A172 (cell line): ENCODE data around the gene MAPK1IP1L. TPM values are rescaled to one million over a fixed set of nuclear protein-coding genes. Genes with fewer than 3 reads are reported as not detected.
"Not testable (repeated sequence)": the region's sequence is repeated elsewhere in the genome, so short reads cannot be mapped to it uniquely, and the experiment has no call there.

ENCODE experiments used
- DNase-seq: peaks from one replicate; pipeline ENCODE4 v3.0.0-alpha.2; 2015; ENCODE audit warnings: low spot score
- total RNA-seq: library from RNA; depleted of rRNA; stranded (reverse); fragments of >200 nt; shearing (Covaris generic); gene quantifications from 2 replicates; pipeline ENCODE4 v1.2.3, GENCODE V29; 2014; rRNA removed

MAPK1IP1L gene
- total RNA-seq, result 40.1 and 44.2 TPM in 2 replicates

DNA sequence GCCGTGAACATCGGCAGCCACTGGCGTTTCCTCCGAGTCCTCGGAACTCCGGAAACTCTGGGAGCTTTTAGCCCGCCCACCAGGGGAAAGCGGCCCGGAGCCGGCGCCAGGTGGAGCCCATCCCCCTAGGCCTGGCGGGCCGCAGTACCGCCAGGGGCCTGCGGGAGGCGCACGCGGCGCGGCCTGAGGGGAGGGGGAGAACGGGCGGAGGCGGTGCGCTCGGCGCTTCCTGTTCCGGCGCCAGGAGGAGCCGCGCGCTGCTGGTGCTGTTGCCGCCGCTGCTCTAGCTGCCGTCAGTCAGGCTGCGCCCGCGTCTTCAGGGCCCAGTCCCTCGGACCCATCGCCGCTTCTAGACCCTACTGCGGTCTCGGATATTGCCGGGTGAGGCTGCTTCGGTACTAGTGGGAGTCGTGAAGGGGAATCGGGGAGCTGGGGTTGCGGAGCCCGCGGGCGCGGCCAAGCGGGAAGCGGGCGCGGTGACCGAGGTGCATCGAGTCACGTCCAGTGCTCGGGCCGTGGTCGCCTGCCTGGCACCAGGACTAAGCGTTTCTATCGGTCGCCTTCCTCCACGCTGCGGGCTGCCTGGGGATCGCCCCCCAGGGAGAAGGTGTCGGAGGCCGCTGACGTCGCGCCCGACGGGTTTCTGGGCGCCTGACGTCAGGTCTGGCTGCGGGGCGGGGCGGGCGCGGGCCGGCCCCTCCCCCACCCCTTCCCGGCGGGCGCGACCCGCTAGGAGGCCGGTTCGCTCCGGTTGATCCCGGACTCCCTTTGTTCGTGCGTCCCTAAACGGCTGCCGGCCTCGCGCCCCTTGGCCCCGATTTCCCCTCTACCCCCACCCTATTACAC, at the start of gene MAPK1IP1L:
TSS of gene MAPK1IP1L (plus strand) at position 225 of the 846 bp plus-strand sequence. CDS start 10,037 bp downstream, outside the sequence.
- DNase-seq, result peak; percentile 72

DNA sequence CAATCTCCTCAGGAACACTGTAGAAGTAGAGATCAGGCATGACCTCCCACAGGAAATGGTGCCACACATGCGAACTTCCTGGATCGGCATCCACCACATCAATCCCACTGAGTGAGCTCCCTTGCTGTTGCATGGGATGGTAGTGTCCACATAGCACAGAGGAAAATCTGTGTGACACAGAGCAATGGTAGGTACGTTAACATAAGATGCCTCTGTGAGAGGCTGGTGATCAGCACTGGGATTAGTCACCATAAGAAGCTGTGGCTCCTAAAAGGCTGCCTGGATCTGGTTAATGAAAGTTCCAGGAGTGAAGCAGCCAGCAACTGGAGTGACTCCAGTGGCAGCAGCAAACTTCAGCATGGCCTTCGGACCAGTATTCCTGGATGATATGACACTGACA, 46.4 kb upstream of the MAPK1IP1L start:
- DNase-seq, result no peak

DNA sequence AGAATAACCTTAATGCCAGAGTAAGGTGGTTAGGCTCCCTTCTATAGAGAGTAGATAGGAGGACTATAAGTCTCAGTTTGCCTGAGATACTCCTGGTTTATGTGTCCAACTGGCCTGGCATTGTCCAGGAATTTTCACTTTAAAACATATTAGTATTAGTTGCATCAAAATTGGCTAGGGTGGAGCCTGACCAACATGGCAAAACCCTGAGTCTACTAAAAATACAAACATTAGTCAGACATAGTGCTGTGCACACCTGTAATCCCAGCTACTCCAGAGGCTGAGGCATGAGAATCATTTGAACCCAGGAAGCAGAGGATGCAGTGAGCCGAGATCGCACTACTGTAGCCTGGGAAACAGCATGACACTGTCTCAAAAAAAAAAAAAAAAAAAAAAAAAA, 36.4 kb upstream of the MAPK1IP1L start:
- DNase-seq, result no peak

DNA sequence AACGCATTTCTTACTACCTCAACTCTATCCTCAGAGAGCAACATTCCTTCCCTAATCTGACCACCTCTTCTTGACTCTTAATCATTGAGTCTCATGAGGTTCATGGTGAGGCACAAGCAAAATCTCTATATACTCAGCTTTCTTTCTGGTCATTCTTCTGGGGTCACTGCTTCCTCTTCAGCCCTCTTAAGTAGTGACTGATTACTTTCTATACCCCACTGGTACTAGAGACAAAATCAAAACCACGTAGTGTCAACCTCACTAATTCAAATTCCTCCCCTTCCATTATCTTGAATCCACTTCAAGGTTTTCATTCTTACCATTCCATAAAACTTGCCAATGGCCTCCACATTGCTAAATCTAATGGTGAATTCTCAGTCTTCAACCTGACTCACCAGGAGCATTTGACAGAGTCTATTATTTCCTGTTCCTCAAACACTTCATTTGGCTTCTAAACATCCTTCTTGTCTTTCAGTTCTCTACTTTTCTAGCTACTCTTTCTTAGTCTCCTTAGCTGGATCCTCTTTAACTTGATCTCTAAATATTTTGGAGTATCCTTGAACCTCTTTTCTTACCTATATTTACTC, 31.4 kb upstream of the MAPK1IP1L start:
- DNase-seq, result no peak

DNA sequence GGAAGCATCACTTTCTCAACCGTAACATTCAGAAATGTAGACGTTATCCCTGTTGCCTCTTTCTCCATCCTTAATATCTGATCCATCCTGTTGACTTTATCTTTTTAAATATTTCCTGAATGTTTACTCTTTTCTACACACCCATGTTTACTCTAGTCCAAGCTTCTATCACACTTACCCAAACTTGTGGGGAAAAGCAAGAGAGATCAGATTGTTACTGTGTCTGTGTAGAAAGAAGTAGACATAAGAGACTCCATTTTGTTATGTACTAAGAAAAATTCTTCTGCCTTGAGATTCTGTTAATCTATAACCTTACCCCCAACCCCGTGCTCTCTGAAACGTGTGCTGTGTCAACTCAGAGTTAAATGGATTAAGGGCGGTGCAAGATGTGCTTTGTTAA, 27.1 kb upstream of the MAPK1IP1L start:
- DNase-seq, result not testable (repeated sequence)

DNA sequence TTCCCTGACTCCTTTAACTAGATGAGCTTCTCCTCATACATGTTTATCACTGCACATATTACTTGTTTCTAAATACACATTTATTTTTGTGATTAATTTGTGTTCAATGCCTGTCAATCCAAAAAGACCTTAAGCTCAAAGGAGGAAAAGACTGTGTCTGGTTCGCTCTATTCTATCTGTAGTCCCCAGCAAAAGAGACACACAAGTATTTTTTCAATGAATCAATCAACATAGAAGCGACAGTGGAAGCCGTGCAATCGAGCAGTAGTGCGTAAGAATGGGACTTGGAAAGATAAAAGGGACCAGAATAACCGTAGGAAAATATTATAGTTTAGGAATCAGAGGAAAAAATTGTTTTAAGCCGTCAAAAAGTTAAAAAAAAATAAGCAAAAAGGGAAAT, 25.5 kb upstream of the MAPK1IP1L start:
- DNase-seq, result no peak

DNA sequence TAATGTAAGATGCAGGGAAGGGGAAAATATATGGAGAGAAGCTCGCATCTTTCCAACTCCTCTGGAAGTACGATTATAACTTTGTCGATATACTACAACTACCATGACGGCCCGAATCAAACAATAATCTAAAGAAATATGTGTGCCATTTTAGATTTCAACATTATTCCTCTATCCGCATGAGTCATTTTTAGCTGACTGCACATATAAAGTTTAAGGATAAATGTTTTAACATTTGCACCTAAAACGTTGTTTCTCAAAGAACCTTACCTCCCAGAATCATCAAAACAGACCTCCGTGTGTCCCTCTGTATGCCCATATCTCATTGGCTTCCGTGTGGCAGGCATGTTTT, 25.0 kb upstream of the MAPK1IP1L start:
- DNase-seq, result no peak

DNA sequence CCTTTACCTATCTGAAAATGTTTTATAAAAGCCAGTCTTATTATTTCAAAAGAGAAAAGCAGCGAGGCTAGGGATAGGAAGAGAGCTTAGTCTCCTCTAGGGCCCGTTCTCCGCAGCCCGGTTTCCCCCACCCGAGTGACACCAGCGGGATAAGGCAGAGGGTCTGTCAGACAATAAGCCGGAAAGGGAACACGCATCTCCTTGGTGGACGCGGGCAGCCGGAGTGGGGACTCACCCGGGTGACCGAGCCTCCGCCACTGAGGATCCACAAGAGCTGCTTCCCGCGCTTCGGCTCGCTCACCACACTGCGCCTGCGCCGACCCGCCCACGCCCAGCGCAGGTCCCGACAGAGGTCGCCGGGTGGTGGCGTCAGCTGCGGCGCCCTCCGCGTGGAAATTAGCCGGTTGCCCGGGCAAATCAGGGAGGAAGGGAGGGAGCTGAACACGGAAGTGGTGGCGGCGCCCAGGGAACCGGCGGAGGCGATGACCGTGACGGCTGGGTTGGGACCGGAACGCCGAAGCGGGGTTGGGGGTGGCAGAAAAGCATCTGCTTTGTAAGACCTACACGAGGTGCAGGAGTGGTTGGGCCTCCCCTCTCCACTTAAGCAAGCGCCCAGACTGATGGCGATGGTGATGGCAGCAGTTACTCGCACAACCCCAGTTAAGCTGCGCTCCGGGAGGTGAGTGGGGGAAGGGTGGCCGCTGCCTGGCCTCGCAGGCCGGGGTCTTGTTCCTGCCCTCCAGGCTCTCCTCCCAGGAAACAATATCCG, 24.5 kb upstream of the MAPK1IP1L start, which contains the start of the genes SOCS4 and WDHD1:
TSS of gene SOCS4 (plus strand) at position 444 of the 769 bp plus-strand sequence. CDS start 15,806 bp downstream, outside the sequence.
TSS of gene WDHD1 (minus strand) at position 307 of the 769 bp plus-strand sequence. CDS start 312 bp downstream, outside the sequence.
- peak; percentile 72 for DNase-seq

DNA sequence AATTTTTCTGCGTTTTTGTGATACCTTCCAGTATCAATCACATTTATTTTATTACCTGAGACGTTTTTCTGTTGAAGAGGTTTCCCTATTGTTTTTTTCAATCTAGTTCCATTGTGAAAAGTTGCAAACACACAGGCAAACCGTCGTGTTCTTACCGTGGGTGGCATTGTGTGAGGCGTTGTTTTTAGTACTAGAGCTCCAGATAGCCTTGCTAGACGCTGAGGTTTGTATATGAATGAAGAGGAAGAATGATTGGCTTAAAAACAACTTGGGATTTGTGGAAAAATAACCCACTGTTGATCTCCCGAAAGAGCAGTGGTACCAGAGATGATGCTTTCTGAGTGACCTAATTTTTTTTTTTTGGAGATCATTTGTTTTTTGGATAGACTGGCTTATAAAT, 23.4 kb upstream of the MAPK1IP1L start:
- no peak for DNase-seq

DNA sequence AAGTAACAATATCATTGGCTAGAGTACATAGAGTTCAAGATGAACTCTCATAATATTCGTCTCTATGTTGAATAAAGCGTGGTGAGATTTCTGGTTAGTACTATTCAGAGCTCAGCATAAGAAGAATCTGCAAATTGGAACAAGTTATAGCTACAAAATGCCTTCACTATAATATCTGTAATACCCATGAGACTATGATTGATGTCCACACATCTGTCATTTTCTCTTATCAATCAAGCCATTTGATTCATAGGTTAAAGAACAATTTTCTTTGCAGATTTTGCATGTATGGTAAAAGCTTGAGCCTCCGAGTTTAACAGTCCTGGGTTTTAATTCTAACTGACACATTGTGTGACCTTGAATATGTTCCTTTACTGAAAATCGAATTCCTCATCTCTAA, 23.0 kb upstream of the MAPK1IP1L start:
- no peak for DNase-seq

DNA sequence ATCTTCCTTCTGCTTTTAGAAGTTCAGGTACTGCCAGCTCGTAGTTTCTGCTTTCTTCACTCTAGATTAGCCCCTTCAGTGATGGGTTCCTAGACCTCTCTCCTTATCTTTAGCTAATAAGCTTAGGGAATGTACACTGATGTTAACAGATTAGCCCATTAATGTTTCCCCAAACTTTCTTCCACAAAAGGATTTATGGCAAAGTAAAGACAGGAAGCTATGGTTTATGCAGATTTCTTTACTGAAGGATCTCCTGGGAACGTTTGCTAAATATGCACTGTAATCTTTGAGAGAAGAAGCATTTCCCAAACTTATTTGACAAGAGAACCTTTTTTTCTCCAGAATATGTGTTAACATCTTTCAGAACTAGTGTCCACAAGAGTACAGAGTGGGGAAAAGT, 20.3 kb upstream of the MAPK1IP1L start:
- no peak for DNase-seq

DNA sequence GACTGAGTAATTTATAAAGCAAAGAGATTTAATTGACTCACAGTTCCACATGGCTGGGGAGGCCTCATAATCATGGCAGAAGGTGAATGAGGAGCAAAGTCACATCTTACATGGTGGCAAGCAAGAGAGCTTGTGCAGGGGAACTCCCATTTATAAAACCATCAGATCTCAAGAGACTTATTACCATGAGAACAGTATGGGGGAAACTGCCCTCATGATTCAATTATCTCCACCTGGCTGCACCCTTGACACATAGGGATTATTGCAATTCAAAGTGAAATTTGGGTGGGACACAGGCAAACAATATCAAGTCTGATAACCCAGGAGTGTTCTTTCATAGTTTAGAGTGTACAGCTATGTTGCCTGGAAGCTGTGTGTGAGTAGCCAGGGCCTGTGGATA, 13.5 kb upstream of the MAPK1IP1L start:
- not testable (repeated sequence) for DNase-seq

DNA sequence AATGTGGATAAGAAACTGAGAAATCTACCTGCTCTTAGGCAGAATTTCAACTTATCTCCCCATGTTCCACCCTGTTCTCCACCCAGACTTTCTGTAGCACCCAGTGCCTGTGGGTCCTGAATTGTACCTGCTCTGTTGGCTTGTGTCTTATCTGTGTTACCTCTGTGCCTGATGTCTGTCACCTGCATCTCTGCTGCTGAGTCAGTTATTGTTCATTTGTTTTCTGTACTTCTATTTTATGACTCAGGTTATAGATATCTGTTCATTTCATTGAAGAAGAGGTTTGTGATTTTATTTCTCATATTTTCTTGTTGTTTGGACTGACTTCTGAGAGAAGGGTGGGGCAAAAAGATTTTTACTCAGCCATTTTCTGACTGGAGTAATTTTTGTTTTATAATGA, 12.7 kb upstream of the MAPK1IP1L start:
- no peak for DNase-seq

DNA sequence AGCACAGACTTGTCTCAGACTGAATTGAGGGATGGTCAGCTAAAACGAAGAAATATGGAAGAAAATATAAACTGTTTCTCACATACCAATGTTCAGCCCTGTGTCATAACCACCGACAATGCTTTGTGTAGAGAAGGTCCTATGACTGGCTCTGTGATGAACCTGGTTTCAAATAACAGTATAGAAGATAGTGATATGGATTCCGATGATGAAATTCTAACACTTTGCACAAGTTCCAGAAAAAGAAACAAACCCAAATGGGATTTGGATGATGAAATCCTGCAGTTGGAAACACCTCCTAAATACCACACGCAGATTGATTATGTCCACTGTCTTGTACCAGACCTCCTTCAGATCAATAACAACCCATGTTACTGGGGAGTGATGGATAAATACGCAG, 7.9 kb upstream of the MAPK1IP1L start:
- no peak for DNase-seq

DNA sequence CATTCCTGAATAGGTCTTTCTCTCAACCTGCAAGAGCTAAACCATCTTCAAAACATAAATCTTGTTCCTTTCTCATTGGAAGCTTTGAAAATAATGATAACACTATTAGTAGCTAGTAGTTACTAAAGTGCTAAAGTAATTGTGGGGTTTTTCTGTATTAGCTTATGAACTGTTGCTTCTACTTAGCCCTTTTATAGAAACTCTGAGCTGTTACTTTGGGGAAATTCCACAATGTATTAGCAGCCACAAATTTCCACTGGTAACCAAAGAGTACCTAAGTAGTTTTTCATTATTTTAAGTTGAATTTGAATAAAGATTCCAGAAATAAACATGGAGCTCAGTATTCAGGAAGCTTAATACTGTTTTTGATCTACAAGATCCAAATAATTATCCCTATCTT, 6.4 kb upstream of the MAPK1IP1L start:
- no peak for DNase-seq

DNA sequence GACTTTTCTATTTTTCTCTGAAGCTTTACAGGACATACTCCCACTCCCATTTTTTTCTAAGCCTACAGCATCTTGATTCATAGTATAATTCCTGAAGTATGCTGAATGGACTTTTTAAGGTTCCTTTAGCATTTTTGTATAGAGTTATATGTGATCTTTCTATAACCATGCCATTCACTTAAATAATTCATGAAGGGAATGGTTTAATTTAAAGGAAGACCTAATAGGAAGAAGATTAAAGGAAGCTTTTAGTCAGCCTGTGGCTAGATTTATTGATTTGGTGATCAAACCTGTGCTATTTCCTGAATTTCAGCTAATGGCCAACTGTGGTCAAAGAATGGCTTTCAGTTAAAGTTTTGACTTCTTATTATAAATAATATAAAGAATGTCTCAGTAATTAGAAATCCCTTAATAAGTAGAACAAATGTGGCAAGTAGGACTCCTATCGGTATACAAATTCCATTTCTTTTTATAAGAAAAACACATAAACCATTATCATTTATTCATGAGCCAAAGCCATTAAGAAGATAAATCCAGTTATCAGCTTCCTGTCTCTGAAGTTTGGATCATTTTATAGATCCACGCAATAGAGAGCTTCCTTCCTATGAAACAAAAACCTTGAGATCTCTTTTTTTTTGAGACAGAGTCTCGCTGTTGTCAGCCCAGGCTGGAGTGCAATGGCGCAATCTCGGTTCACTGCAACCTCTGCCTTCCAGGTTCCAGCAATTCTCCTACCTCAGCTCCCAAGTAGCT, 4.0 kb upstream of the MAPK1IP1L start:
- DNase-seq, result no peak

DNA sequence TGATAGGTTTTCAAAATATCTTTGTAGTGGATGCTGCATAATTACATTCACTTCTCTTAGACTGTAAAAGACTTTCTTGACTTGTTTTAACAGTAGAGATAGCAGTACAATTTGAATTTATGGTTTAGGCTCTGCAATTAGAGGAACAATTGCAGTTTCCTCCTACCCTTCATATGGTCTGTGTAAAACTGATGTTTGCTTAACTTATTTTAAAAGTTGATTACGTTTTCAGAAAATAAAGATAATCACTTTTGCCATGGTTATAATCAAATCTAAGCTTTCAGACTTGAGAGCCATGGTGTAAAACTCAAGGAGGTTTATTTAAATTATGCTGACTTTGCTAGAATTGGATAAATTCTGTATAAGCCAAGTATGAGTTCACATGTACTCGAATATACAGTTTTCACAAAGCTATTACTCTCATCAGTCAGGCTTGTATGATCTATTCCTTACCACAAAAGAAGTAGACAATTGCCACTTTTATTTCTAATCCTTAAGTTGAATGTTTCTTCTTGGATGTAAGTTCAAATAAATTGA, 2.5 kb upstream of the MAPK1IP1L start:
- DNase-seq, result no peak

DNA sequence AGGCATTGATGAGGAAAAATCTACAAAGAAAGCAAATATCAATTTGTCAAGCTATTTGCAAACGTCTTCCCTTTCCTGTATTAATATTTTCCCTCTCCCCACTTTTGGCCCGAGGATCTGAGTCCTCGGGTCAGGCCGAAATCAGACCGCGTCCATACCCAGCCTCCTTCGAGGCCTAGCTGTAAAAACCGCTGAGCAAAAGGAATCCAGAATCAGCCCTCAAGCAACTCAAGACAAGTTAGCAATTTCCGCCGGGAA, 353 bp upstream of the MAPK1IP1L start:
- no peak for DNase-seq

DNA sequence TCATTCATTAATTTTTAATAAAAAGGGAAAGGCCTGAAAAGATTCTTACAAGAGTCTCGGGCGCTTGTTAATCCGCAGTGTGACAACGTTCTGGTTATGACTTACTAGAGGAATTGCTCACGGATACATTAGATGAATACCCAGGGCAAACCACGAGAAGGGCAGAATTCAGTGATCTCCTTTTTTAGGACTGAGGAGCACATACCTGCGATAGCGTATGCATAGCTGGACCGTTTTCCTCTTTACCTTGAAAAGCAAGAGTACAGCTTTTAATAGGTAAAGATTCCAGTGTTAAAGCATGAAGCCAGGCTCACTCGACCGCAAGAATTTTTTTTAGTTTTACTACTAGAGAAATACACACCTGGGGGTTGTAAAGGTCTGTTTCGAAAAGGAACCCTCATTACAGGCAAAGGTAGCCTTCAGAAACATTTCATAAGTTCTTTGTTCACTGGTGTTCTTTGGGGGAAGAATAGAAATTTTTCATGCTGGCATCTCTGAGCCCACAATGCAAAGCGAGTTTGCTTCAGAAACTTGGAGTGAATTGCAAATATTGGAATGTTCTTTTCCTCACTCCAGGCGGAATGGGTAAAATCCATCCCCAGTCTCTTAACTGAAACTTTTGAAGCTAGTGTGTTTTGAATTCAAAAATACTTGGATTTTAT, 953 bp downstream of the MAPK1IP1L start:
- no peak for DNase-seq

DNA sequence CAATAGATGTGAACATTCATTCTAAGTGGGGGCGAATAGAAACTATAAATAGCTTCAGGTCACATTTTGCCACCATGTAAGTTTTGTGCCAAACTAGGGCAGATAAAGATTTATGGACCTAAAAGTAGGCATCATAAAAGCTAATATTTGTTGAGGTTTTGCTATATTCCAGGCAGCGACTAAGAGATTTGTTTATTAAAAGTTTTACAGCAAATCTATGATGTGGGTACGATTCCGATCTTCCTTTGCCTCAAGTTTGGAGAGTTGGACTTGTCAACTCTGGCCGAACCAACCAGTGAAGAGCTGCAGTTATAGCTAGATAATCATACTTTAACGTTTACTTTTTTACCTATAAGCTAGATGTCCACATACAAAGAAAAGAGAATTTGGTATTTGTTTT, 1.6 kb downstream of the MAPK1IP1L start:
- DNase-seq, result no peak

DNA sequence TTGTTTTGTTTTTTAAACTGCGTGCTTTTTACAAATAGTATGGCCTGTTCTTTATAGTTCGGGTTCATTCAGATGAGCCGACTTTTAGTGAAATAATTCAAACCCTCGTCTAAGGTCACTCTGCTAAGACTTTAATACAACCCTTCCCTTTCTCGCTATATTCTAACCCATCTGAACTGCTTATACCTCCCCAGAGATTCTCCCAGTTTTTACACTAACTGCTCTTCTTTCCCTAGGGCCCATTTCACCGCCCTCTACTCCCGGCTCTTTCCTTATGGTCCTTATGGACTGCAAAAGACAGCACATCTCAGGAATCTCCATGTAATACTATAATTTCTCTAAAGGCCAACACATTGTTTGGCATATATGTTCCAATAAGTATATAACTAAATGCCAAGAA, 2.1 kb downstream of the MAPK1IP1L start:
- DNase-seq, result no peak
